Measurements from ENCODE around the gene KANSL1. TPM values are rescaled to one million over a fixed set of nuclear protein-coding genes. Genes with fewer than 3 reads are reported as not detected.

Gene KANSL1
- total and polyA plus RNA-seq, 10 of the 15 experiments (the other 5 are each of a cell fraction or from before 2014, with no cell fraction given): 4.7 to 60.6 (median 28.0) TPM

DNA sequence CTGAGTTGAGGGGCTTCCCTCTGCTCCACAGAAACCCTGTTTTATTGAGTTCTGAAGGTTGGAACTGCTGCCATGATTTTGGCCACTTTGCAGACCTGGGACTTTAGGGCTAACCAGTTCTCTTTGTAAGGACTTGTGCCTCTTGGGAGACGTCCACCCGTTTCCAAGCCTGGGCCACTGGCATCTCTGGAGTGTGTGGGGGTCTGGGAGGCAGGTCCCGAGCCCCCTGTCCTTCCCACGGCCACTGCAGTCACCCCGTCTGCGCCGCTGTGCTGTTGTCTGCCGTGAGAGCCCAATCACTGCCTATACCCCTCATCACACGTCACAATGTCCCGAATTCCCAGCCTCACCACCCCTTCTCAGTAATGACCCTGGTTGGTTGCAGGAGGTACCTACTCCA, 168.2 kb downstream of the KANSL1 start (continued):
- TF ChIP-seq SRF (IDR thresholded peaks at IDR 0.05; ENCODE audit: low read depth in 2 of 2, low read length in 2 of 2) (no peak), CBFB (IDR thresholded peaks at IDR 0.05; ENCODE audit: low read depth) (no peak)

GRCh38 chr17:46024590-46024989, 168.6 kb downstream of the KANSL1 start:
- intact Hi-C loops (cut with micrococcal nuclease; ENCODE audit: unreplicated experiment) (no loop called here), in situ Hi-C loops (cut with MboI) (no loop called here)
- DNase-seq (ENCODE audit: low read depth, low spot score): no peak
- ChIA-PET POLR2A (no interaction called here), CTCF (no interaction called here), SMC1A (ENCODE audit: uncharacterized antibody, unreplicated experiment) (no interaction called here), RAD21 (ENCODE audit: unreplicated experiment) (no interaction called here)
- H3K4me3 ChIP-seq: no peak overlapping the region
- no peak overlapping the region for H2AFZ ChIP-seq (ENCODE audit: control insufficient read depth, low read depth, low read length)
- no peak for FAIRE-seq
- no peaks in the 10 kb centered on the region for H3K79me2 ChIP-seq (ENCODE audit: control insufficient read depth, insufficient read depth, low read length)
- BruUV-seq (replicated peaks): no TSS peak
- no peaks in the 10 kb centered on the region for H4K20me1 ChIP-seq (ENCODE audit: control insufficient read depth, insufficient read depth)
- TF ChIP-seq PBX3 (IDR thresholded peaks at IDR 0.05; ENCODE audit: insufficient replicate concordance, low read depth, low read length): no peak
- TF ChIP-seq ASH2L (IDR thresholded peaks at IDR 0.05; ENCODE audit: borderline replicate concordance, low read depth): no peak
- TF ChIP-seq, protein P1, sequence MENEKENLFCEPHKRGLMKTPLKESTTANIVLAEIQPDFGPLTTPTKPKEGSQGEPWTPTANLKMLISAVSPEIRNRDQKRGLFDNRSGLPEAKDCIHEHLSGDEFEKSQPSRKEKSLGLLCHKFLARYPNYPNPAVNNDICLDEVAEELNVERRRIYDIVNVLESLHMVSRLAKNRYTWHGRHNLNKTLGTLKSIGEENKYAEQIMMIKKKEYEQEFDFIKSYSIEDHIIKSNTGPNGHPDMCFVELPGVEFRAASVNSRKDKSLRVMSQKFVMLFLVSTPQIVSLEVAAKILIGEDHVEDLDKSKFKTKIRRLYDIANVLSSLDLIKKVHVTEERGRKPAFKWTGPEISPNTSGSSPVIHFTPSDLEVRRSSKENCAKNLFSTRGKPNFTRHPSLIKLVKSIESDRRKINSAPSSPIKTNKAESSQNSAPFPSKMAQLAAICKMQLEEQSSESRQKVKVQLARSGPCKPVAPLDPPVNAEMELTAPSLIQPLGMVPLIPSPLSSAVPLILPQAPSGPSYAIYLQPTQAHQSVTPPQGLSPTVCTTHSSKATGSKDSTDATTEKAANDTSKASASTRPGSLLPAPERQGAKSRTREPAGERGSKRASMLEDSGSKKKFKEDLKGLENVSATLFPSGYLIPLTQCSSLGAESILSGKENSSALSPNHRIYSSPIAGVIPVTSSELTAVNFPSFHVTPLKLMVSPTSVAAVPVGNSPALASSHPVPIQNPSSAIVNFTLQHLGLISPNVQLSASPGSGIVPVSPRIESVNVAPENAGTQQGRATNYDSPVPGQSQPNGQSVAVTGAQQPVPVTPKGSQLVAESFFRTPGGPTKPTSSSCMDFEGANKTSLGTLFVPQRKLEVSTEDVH (IDR thresholded peaks at IDR 0.05; ENCODE audit: low read depth, partially characterized antibody): no peak
- no peak for TF ChIP-seq RUNX3 (IDR thresholded peaks at IDR 0.05; ENCODE audit: low read length)
- no peak overlapping the region for H3K9ac ChIP-seq (ENCODE audit: control insufficient read depth, insufficient read depth, low read length)
- H3K9me3 ChIP-seq (replicated peaks; ENCODE audit: control insufficient read depth, insufficient read depth, low read length): no peaks in the 10 kb centered on the region
- no peaks in the 10 kb centered on the region for H3K27me3 ChIP-seq (replicated peaks in 1 of 2; ENCODE audit: control insufficient read depth in 2 of 2, insufficient read depth in 2 of 2, low read length in 1 of 2)
- ATAC-seq: no peak
- H3K36me3 ChIP-seq (ENCODE audit: control insufficient read depth in 2 of 2, insufficient read depth in 2 of 2, low read length in 1 of 2): peaks cover 0 to 9% of the 10 kb centered on the region in 2 experiments; a peak in 2 of 4 replicates
- no peak overlapping the region for H3K4me2 ChIP-seq (ENCODE audit: control insufficient read depth, insufficient read depth)
- H3K4me1 ChIP-seq (ENCODE audit: control insufficient read depth, insufficient read depth, low read length): peaks cover 20% of the 10 kb centered on the region
- H3K27ac ChIP-seq (ENCODE audit: control insufficient read depth, insufficient read depth): no peak overlapping the region
- WGBS (ENCODE audit: insufficient coverage, insufficient replicate concordance, low lambda C conversion rate, missing lambda C conversion rate): 80% methylated on average over 6 of the region's 14 CpGs
